HepG2 (cell line): Measurements from ENCODE around the gene C14orf119. TPM values are rescaled to one million over a fixed set of nuclear protein-coding genes. Genes with fewer than 3 reads are reported as not detected.

Experiments
- AGO2 ChIP-seq: fragments of 200-400 bp; formaldehyde crosslinking; optimal IDR thresholded peaks from 2 replicates; pipeline ENCODE3; 2017; ENCODE audit warnings: mild to moderate bottlenecking, low read depth, low read length, moderate library complexity
- ARNT2 ChIP-seq: sonication (generic); formaldehyde crosslinking; IDR thresholded peaks from 2 replicates; pipeline ENCODE4 v1.8.0; 2022; ENCODE audit warnings: mild to moderate bottlenecking, low read depth, missing genetic modification reagents, moderate library complexity
- CAMTA2 ChIP-seq: sonication (generic); formaldehyde crosslinking; IDR thresholded peaks from 2 replicates; pipeline ENCODE4 v1.4.0; 2020; ENCODE audit warnings: mild to moderate bottlenecking, missing genetic modification reagents, borderline replicate concordance
- EEA1 ChIP-seq: sonication (generic); formaldehyde crosslinking; IDR thresholded peaks from 2 replicates; pipeline ENCODE4 v1.5.1; 2020; ENCODE audit warnings: mild to moderate bottlenecking, missing genetic modification reagents, borderline replicate concordance
- ETS1 ChIP-seq: sonication (generic); formaldehyde crosslinking; IDR thresholded peaks from 2 replicates; pipeline ENCODE4 v1.4.0; 2020; ENCODE audit warnings: missing genetic modification reagents
- GATAD2A ChIP-seq: IDR thresholded peaks from 2 replicates; pipeline ENCODE4 v1.6.1; 2016
- ISL2 ChIP-seq: sonication (generic); formaldehyde crosslinking; IDR thresholded peaks from 2 replicates; pipeline ENCODE4 v1.5.0; 2020; ENCODE audit warnings: missing genetic modification reagents
- POLR2AphosphoS5 ChIP-seq: IDR thresholded peaks from 2 replicates; pipeline ENCODE4 v1.6.1; 2012; ENCODE audit warnings: low read depth, low read length
- POLR2G ChIP-seq: fragments of 200-400 bp; formaldehyde crosslinking; IDR thresholded peaks from 2 replicates; pipeline ENCODE4 v1.6.1; 2018; ENCODE audit warnings: mild to moderate bottlenecking, low read depth, low read length, moderate library complexity
- SMAD3 ChIP-seq: sonication (generic); formaldehyde crosslinking; IDR thresholded peaks from 2 replicates; pipeline ENCODE4 v1.4.0; 2020; ENCODE audit warnings: missing genetic modification reagents
- SPEN ChIP-seq: sonication (generic); formaldehyde crosslinking; IDR thresholded peaks from 2 replicates; pipeline ENCODE4 v1.5.1; 2020; ENCODE audit warnings: low read depth, mild to moderate bottlenecking, missing genetic modification reagents
- TRIM24 ChIP-seq: sonication (generic); formaldehyde crosslinking; IDR thresholded peaks from 2 replicates; pipeline ENCODE4 v1.8.0; 2022; ENCODE audit warnings: mild to moderate bottlenecking, missing genetic modification reagents
- ZBTB25 ChIP-seq: IDR thresholded peaks from 2 replicates; pipeline ENCODE4 v1.6.1; 2018; ENCODE audit warnings: missing genetic modification reagents
- ZFP1 ChIP-seq: IDR thresholded peaks from 2 replicates; pipeline ENCODE4 v1.6.1; 2016
- ZHX2 ChIP-seq, 2 experiments: sonication (generic) in 1 of 2; formaldehyde crosslinking in 1 of 2; IDR thresholded peaks; 2 replicates each; pipeline versions ENCODE4 v1.6.1 to v1.9.0; 2014 to 2022; ENCODE audit warnings: antibody characterized with exemption in 1 of 2, borderline replicate concordance in 1 of 2, inconsistent platforms in 1 of 2, low read depth in 1 of 2, missing genetic modification reagents in 1 of 2
- ZNF12 ChIP-seq: sonication (generic); formaldehyde crosslinking; IDR thresholded peaks from 2 replicates; pipeline ENCODE4 v1.5.0; 2020; ENCODE audit warnings: missing genetic modification reagents
- polyA plus RNA-seq, 8 experiments: library from polyadenylated mRNA; depleted of rRNA in 3 of 8; stranded (reverse) in 7 of 8; unstranded in 1 of 8; fragments of >200 nt; fragmentation: Illumina TruSeq in 4 of 8; extraction: Trizol in 4 of 8; gene quantifications; 2 replicates each; pipeline versions ENCODE4 v1.2.1 to v1.2.3, GENCODE V29; 2011 to 2016; ENCODE audit warnings: low read depth in 4 of 8, missing spikeins in 1 of 8, mixed read lengths in 1 of 8; ENCODE audit not compliant: insufficient read depth in 1 of 8
- total RNA-seq, 5 experiments: library from RNA; depleted of rRNA; stranded (reverse); fragments of >200 nt; fragmentation: Illumina TruSeq; extraction: Trizol; gene quantifications; 2 replicates each; pipeline ENCODE4 v1.2.3, GENCODE V29; 2016; ENCODE audit warnings: low read depth in 1 of 5
- TF ChIP-seq, protein P1 (sequence below): IDR thresholded peaks from 2 replicates; pipeline ENCODE4 v1.4.0; 2020; ENCODE audit warnings: mild to moderate bottlenecking, missing genetic modification reagents

The C14orf119 gene
- total and polyA plus RNA-seq, 2 of the 13 experiments (the other 11 are each of a cell fraction or from before 2014, with no cell fraction given) = 117 to 206 TPM

- TF ChIP-seq, protein P1, sequence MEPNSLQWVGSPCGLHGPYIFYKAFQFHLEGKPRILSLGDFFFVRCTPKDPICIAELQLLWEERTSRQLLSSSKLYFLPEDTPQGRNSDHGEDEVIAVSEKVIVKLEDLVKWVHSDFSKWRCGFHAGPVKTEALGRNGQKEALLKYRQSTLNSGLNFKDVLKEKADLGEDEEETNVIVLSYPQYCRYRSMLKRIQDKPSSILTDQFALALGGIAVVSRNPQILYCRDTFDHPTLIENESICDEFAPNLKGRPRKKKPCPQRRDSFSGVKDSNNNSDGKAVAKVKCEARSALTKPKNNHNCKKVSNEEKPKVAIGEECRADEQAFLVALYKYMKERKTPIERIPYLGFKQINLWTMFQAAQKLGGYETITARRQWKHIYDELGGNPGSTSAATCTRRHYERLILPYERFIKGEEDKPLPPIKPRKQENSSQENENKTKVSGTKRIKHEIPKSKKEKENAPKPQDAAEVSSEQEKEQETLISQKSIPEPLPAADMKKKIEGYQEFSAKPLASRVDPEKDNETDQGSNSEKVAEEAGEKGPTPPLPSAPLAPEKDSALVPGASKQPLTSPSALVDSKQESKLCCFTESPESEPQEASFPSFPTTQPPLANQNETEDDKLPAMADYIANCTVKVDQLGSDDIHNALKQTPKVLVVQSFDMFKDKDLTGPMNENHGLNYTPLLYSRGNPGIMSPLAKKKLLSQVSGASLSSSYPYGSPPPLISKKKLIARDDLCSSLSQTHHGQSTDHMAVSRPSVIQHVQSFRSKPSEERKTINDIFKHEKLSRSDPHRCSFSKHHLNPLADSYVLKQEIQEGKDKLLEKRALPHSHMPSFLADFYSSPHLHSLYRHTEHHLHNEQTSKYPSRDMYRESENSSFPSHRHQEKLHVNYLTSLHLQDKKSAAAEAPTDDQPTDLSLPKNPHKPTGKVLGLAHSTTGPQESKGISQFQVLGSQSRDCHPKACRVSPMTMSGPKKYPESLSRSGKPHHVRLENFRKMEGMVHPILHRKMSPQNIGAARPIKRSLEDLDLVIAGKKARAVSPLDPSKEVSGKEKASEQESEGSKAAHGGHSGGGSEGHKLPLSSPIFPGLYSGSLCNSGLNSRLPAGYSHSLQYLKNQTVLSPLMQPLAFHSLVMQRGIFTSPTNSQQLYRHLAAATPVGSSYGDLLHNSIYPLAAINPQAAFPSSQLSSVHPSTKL = no peak
- TF ChIP-seq CAMTA2 (CRISPR knock-in tag) (0 out of 2 replicates have a peak, but pooled peaks have one; percentile 21), ZBTB25 (CRISPR knock-in tag) (no peak), ETS1 (no peak), SMAD3 (CRISPR knock-in tag) (no peak), ZNF12 (CRISPR knock-in tag) (no peak), ARNT2 (CRISPR knock-in tag) (no peak), ZFP1 (CRISPR knock-in tag) (no peak), ISL2 (CRISPR knock-in tag) (no peak), TRIM24 (no peak), POLR2G (0 out of 2 replicates have a peak, but pooled peaks have one; percentile 18), POLR2AphosphoS5 (peak; percentile 20; the same call in 1 of the 2 replicates), AGO2 (peak; percentile 93), EEA1 (CRISPR knock-in tag) (no peak), GATAD2A (CRISPR knock-in tag) (no peak), SPEN (CRISPR knock-in tag) (no peak), ZHX2 (IDR thresholded peaks at IDR 0.05; ENCODE audit: low read depth) (no peak), ZHX2 (CRISPR knock-in tag; IDR thresholded peaks at IDR 0.05; ENCODE audit: borderline replicate concordance) (no peak)
Measured at GRCh38 chr14:23058654-23059504, 36.4 kb upstream of the C14orf119 start (continued).
